ENCODE measurements around the gene ATPAF2.

The ATPAF2 gene

GRCh38 chr17:18038861-18039534, at the start of gene ATPAF2, which contains the start of gene GID4:
ATPAF2 (minus strand) TSS chr17:18039168; CDS start chr17:18039013, 155 bp downstream.
GID4 (plus strand) TSS chr17:18039408; CDS start chr17:18039465, 57 bp downstream.
- H3K9me3 ChIP-seq (ENCODE audit: insufficient read depth, low read length): no peaks in the 10 kb centered on the region
- H3K79me2 ChIP-seq (ENCODE audit: insufficient read depth, low read length): peaks cover 54% of the 10 kb centered on the region
- no peak for TF ChIP-seq EZH2phosphoT487 (conservative IDR thresholded peaks at IDR 0.05; ENCODE audit: low read length)
- TF ChIP-seq CTCF (IDR thresholded peaks at IDR 0.05; ENCODE audit: insufficient read depth, low read length, poor library complexity, severe bottlenecking): no peak
- H3K27ac ChIP-seq (ENCODE audit: low read depth, low read length): peak within 1 kb of the TSS; percentile 47
- no peaks in the 10 kb centered on the region for H4K20me1 ChIP-seq (ENCODE audit: low read depth, low read length)
- H3K9ac ChIP-seq (ENCODE audit: low read length): peak within 1 kb of the TSS; percentile 72
- peak within 1 kb of the TSS; percentile 69 for H2AFZ ChIP-seq (ENCODE audit: low read depth, low read length, severe bottlenecking)
- peaks cover 15% of the 10 kb centered on the region; the same call in 1 of the 2 replicates for H3F3A ChIP-seq (ENCODE audit: insufficient read depth)
- H3K36me3 ChIP-seq (ENCODE audit: low read length): no peaks in the 10 kb centered on the region
- no peaks in the 10 kb centered on the region for H3K9me2 ChIP-seq (replicated peaks; ENCODE audit: insufficient read depth, low read length)
- peak within 1 kb of the TSS; percentile 83 for H3K4me2 ChIP-seq (ENCODE audit: low read depth, low read length, poor library complexity, severe bottlenecking)
- H3K4me3 ChIP-seq (ENCODE audit: insufficient read depth, low read length, poor library complexity, severe bottlenecking): peak within 1 kb of the TSS; percentile 89
- no peaks in the 10 kb centered on the region for H3K27me3 ChIP-seq (ENCODE audit: low read length)

GRCh38 chr17:18087610-18088491, 48.9 kb upstream of the ATPAF2 start, which contains the start of gene DRG2:
DRG2 (plus strand) TSS chr17:18087948; CDS start chr17:18088024, 76 bp downstream.
- H3K9me2 ChIP-seq (replicated peaks; ENCODE audit: insufficient read depth, low read length): no peaks in the 10 kb centered on the region
- H3K9ac ChIP-seq (ENCODE audit: low read length): peak within 1 kb of the TSS; percentile 94
- H4K20me1 ChIP-seq (ENCODE audit: low read depth, low read length): no peaks in the 10 kb centered on the region
- peak within 1 kb of the TSS; percentile 34; the same call in 1 of the 2 replicates for H3K27ac ChIP-seq (ENCODE audit: low read depth, low read length)
- TF ChIP-seq EZH2phosphoT487 (conservative IDR thresholded peaks at IDR 0.05; ENCODE audit: low read length) (no peak), CTCF (IDR thresholded peaks at IDR 0.05; ENCODE audit: insufficient read depth, low read length, poor library complexity, severe bottlenecking) (no peak)
- peak within 1 kb of the TSS; percentile 98 for H2AFZ ChIP-seq (ENCODE audit: low read depth, low read length, severe bottlenecking)
- H3K4me3 ChIP-seq (ENCODE audit: insufficient read depth, low read length, poor library complexity, severe bottlenecking): peak within 1 kb of the TSS; percentile 92
- 0 out of 2 replicates have a peak, but pooled peaks cover 3% of the 10 kb centered on the region for H3K36me3 ChIP-seq (ENCODE audit: low read length)
- H3K4me2 ChIP-seq (ENCODE audit: low read depth, low read length, poor library complexity, severe bottlenecking): peak within 1 kb of the TSS; percentile 73
- H3K79me2 ChIP-seq (ENCODE audit: insufficient read depth, low read length): peaks cover 27% of the 10 kb centered on the region
- no peaks in the 10 kb centered on the region for H3K27me3 ChIP-seq (ENCODE audit: low read length)
- no peaks in the 10 kb centered on the region for H3F3A ChIP-seq (ENCODE audit: insufficient read depth)
- H3K9me3 ChIP-seq (ENCODE audit: insufficient read depth, low read length): no peaks in the 10 kb centered on the region

- Histone ChIP-seq H3K4me3 (ENCODE audit: insufficient read depth, low read length, poor library complexity, severe bottlenecking) (no peak overlapping the region), H2AFZ (ENCODE audit: low read depth, low read length, severe bottlenecking) (no peak overlapping the region), H4K20me1 (ENCODE audit: low read depth, low read length) (no peaks in the 10 kb centered on the region), H3K79me2 (ENCODE audit: insufficient read depth, low read length) (peaks cover 14% of the 10 kb centered on the region), H3K27me3 (ENCODE audit: low read length) (no peaks in the 10 kb centered on the region), H3K36me3 (ENCODE audit: low read length) (no peaks in the 10 kb centered on the region), H3K9me2 (replicated peaks; ENCODE audit: insufficient read depth, low read length) (no peaks in the 10 kb centered on the region), H3K27ac (ENCODE audit: low read depth, low read length) (no peak overlapping the region), H3K4me2 (ENCODE audit: low read depth, low read length, poor library complexity, severe bottlenecking) (no peak overlapping the region), H3K9ac (ENCODE audit: low read length) (no peak overlapping the region), H3K9me3 (ENCODE audit: insufficient read depth, low read length) (no peaks in the 10 kb centered on the region), H3F3A (ENCODE audit: insufficient read depth) (no peaks in the 10 kb centered on the region)
- TF ChIP-seq CTCF (IDR thresholded peaks at IDR 0.05; ENCODE audit: insufficient read depth, low read length, poor library complexity, severe bottlenecking) (no peak), EZH2phosphoT487 (conservative IDR thresholded peaks at IDR 0.05; ENCODE audit: low read length) (no peak)
These were observed 45.3 kb upstream of the ATPAF2 start for GRCh38 chr17:18084256-18084655.
